NK-92 (cell line): ENCODE data around the gene MRPL39.

Source experiments
- DNase-seq: peaks from one replicate; lab custom pipeline; 2025; ENCODE audit not compliant: unreplicated experiment; lab: John Stamatoyannopoulos, UW

The MRPL39 gene

DNA sequence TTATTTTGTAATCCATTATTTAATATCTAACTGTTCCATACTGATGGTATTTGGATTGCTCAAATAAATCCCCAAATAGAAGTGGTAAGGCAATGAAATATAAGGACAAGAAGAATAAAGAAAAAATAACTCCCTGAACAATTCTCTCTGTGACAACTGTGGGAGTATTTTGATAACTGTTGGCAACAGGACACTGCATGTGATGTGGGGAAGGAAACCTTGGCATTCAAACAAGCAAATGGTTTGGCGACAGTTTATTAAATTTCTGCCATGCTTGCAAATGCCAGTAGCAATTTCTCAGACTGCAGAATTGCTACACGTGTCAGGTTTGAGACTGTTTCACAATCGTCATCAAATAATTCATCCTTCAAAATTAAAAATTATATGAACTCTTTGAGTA, 8.6 kb upstream of the MRPL39 start:
- no peak for DNase-seq

DNA sequence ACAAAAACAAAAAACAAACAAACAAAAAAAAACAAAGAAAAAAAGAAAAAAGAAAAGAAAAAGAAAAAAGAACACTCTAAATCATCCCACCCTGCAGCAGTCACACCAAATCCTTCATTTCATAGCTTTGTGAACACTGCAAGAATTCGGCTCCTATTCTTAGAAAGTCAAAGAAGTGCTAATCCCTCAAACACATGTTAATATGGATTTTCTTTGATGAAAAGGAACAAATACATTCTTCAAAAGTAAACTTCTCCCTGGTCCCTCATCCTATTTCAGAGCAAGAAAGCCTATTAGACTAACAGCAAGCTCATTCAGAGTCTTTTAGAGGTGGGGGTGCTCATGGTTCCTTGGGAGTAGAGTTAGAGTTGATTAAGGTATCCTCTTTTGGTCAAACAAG, 7.2 kb upstream of the MRPL39 start:
- no peak for DNase-seq

DNA sequence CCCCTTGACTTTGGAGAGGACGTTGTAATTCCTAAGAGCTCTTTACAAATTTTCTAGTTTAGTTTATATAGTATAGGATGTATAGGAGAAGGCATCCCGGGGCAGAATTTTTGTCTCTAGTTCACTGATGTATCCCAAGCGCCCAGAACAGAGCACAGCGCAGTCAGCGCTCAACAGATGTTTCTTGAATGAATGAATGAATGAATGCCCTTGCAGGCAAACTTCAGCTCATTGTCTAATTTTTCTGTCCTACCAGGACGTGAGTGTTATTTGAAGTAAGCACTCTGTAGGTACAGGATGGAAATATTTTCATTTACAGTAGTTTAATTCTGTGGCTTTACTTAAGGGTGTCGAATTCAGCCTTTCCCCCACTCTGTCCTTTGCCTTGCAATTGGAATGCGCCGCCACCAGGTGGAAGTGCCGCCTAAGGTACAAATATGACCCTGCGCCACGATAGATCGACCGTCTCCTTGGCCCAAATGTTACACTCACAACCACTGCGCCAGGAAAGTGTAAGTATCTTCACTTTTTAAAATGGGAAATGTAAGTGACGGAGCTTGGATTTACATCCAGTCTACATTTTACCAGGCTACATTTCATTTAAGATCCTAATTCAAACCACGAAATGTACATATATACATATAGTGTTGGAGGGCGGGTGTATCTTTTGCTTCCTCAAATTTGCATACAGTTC, 910 bp upstream of the MRPL39 start:
- no peak for DNase-seq

DNA sequence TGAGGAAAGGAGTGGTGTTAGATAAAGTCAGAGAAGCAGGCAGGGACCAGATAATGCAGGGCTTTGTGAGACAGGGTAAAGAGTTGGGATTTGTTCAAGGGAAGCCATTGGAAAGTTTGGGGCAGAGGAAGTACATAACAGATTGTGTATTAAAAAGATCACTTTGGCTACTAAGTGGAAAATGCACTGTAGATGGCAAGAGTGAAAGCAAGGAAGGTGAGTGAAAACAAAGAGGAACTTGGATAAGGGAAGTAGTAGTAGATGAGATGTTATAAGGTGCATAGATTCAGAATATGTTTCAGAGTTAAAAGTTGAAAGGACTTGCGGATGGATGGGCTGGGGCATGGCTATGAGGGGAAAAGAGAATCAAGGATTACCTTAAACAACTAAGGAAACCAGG, 17.4 kb downstream of the MRPL39 start:
- no peak for DNase-seq

DNA sequence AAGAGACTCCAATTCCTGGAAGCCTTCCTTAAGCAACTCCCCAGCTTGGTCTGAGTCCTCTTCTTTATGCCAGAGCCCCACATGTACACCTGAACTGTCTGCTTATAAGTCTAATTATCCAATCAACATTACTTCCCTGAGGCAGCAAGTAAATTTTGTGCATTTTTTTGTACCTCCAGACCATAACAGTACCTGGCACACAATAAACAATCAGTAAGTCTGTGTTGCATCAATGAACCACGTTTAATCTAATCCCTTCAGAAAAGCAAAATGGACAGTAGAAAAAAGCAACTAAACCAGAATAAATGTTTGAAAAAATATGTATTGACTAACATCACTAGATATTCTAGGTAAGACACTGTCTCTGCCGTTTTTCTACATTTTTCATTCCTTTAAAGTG, 20.5 kb downstream of the MRPL39 start:
- no peak for DNase-seq

DNA sequence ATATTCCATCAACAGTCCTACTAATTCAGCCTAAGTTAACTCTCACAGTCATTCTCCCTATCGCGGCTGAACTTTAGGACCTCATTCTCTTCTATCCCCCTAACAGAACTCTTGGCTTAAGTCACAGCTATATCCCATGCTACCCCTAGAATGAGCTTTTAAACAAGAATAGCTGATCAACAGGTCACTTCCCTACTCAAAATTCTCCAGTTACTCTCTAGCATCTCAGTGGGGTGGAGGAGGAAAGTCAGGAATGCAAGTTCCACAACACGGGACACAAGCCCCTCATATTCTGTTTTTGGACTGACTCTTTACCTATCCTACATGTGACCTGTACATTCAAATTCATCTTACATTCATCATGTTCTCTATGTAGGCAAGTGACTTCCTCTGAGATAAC, 21.0 kb downstream of the MRPL39 start:
- no peak for DNase-seq

DNA sequence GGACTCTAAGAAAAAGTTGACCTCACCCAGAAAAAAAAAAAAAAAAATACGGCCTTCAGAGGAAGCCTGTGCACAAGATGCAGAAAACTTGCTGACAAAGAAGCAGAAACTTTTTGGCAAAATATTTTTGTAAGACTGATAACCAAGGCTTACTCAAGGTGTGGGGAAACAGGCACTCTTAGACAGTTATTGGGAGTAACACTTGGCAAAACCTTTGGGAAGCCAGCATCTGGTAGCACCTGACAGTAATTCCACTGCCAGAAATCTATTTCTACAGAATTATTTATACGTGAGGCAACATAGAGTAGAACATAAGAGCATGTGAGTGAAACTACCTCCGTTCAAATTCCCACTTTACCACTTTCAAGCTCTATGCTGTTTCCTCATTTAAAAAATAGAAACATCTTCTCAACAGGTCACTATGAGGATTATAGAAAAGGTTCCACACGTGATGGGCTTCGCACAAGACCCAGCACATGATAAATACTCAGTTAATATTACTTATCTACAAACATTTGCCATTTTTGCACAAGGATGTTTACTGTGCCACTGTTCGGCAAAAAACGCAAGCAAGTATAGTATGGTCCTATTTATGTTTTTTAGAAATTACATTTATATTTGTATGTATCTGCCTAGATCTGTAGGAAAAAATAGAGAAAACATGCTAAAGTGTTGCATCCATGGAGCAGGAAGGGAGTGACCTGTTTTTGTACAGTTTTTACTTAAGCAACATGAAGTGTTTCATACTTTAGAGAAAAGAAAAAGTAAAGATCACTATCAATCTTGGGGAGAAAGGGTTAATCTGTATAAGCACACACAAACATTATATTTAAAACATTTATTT, 22.2 kb downstream of the MRPL39 start:
- DNase-seq = no peak

DNA sequence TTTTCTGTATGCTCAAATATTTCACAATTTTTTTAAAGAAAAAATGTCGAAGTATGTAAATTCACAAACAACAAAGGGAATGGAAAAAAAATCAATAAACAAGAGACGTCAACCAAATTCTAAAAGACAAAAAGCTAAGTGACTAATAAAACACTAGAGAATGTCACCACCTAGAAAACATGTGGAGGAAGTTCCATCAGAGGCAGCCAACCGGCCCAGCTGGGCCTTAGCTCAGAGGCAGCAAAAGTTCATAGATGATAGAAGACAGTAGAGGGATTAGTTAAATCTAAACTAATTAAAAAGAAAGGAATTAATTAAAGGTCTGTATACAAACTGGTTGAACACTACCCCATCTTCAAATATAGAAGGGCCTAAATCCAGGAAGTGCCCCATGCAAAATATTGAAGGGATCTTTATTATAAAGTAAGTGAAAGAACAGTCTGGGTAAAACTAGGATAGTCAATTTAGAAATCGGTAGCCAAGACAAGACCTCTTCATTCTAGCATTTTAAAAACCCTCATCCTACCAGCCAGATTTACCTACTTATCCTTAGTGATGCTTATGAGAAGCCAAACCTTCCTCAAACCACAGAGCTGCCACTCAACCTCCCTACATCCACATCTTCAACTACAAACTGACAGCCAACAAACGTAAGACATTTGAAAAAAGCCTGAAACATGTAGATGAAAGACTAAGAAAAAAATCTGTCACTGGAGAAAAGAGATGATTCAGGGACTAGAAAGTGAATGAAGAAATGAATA, 23.7 kb downstream of the MRPL39 start:
- no peak for DNase-seq

DNA sequence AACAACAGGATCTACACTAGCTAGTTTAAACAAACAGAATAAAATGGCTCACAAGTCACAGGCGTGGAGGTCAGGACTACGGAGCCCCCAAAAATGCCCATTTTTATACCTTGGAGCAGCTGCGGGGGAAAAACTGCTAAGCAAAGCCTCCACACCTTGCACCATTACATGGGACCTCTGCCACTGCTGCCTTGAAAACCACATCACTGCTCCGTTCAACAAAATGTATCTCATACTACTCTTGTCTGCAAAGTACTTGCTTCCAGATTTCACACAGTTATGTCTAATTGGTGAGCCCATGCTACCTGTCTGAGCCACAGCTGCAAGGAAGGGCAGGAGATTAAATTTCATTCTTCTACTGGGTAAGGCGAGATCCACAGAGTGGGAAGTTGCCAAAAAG, 24.4 kb downstream of the MRPL39 start:
- no peak for DNase-seq

DNA sequence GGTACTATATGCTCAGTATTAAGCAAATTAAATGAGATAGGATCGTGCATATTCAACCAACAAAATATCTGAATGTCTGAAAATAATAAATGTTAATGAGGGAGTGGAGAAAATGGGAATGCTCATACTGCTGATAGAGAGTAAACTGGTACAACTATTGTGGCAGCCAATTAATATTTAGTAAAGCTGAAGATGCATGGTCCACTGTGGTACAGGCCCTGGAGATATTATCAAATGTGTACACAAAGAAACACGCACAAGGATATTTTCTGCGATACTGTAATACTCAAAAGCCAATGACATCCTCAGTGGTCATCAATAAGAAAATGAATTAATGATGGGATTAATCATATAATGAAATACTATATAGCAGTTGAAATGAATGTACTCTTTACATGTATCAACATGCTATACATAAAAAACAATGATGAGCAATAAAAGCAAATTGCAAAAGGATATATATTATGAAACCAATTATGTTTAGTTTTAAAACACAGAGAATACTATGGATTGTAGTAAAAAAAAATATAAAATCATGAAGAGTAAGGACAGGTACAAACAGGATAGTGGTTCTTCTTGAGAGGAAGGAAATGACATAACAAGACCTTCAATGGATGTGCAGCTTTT, 25.0 kb downstream of the MRPL39 start:
- DNase-seq = no peak

DNA sequence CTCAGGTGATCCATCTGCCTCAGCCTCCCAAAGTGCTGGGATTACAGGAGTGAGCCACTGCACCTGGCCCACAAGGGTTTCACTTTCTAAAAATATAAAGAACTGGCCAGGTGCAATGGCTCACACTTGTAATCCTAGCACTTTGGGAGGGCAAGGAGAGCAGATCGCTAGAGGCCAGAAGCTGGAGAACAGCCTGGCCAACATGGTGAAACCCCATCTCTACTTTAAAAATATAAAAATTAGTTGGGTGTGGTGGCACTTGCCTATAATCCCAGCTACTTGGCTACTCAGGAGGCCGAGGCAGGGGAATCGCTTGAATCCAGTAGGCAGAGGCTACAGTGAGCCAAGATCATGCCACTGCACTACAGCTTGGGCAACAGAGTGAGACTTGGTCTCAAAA, 25.7 kb downstream of the MRPL39 start:
- DNase-seq = no peak

DNA sequence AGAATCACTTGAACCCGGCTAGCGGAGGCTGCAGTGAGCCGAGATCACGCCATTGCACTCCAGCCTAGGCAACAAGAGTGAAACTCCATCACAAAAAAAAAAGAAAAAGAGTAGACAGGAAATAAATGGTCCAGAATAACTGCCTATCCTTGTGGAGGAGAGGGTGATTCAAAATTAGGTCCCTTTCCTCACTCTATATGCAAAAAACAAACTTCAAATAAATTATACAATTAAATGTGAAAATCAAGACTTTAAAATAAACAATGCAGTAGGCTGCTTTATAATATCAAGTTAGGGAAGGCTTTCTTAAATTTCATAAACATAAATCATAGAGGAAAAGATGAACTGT, 26.4 kb downstream of the MRPL39 start:
- no peak for DNase-seq

DNA sequence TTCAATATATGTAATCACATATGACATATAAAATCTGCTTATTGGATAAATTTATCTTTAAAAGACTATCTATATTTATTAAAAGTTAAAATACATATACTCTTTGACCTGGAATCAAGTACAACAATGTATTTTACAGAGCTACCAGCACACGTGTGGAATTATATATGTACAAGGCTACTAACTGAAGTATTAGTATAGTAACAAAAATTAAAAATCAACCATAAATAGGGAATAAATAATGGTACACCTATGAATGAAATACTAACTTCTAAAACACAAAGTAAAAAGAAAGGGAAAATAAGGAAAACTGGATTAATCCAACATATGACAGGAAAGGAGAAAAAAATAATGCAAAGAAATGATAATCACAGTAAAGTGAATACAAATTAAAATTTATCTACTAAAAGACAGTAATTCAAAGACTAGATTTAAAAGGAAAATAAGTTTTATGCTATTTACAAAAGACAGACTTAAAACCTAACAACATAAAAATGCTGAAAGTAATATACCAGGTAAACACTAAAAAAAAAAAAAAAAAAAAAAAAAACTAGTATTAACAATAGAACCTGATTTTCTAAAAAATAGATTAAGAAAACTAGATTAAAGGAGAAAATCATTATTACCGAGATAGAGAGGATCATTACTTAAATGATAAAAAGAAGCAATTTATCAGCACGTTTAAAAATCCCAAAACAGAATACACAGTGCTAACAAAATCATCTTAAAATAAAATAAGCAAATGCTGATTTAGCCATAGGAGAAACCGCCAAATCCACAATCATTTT, 27.9 kb downstream of the MRPL39 start:
- DNase-seq = no peak

DNA sequence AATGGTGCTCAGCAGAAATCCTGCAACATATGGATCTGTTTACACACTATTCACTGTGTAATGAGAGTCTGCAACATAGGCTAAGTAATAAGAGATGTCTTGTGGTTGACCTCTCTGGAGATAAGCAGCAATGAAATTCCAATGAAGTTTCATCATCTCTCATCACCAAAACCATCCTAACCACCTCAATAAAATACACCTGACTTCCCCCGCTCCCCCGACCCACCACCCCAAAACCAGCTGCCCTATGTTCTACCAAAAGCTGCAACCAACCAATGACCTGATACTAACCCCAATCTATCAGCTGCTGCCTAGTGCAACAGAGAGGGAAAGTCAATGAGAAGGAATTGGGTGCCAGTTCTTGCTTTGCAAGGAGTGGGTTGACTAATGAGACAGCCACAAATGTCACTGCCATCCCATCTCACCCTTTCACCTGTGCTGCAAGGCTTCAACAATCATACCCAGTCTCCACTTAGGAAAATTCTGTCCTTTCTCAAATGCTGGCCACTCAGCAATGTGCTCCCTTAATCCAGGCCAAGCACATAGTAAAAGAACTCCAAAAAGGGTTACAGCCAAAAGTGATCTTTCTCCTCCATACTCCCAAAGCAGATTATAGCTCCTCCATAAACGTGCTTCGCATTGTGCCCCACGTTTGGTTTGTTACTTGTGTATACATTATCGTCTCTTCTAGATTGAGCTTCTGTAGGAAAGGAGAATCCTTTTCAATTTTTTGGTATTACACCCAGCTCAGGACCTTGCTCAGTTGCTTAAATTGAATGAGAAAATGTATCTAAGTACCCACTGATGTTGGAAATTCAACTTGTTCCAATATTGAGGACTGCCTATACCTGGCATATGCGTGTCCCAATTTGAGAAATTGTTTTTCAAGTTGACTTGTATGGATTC, 29.0 kb downstream of the MRPL39 start:
- no peak for DNase-seq

DNA sequence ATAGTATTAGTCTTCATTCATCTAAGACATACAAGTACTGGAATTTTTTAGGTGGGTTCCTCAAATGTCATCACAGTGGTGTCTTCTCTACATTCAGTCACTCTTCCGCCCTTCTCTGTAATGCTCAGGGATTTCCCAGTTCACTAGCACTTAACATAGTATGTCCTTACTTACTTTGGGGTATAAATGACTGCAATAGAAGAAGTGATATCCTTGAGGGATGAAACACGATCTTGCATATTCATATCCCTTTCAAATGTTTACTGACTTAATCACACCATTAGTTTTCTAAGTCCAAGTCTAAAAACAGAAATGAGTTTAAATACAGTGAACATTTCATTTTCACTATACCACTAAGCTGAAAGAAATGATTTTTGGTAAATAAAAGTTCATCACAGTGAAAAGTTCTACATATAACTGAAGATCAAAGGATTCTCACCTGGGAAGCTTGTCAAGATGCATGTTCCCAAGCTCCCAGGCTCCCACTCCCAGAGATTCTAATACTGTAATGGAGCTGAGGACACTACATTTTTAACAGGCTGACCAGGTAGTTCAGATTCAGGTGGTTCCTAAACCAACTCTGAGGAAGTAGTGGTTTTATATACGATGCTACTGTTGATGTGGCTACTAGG, 29.7 kb downstream of the MRPL39 start:
- DNase-seq = no peak

DNA sequence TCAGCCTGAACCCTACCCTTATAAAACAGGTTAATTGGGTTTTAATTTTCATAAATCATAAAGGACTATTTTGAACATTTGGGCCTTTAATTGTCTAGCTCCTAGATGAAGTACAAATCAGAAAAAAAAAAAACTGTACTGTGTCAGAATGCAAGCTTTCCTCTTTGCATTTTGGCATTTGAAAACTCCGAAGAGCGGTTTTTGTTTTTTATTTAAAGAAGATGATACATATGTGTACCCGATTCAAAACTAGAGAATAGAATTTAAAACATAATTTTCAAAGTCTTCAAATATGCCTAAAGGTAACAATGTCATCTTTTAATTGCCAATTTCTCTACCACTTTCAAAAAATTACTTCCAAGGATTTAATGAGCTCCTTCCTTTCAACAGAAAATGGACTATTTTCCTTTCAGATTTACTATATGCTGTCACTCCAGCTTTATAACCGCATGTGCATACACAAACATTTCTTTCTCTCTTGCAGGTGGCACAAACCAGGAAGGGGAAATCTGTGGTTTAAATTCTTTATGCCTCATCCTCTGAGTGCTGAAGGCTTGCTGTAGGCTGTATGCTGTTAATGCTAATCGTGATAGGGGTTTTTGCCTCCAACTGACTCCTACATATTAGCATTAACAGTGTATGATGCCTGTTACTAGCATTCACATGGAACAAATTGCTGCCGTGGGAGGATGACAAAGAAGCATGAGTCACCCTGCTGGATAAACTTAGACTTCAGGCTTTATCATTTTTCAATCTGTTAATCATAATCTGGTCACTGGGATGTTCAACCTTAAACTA, 33.7 kb downstream of the MRPL39 start:
- DNase-seq = no peak

DNA sequence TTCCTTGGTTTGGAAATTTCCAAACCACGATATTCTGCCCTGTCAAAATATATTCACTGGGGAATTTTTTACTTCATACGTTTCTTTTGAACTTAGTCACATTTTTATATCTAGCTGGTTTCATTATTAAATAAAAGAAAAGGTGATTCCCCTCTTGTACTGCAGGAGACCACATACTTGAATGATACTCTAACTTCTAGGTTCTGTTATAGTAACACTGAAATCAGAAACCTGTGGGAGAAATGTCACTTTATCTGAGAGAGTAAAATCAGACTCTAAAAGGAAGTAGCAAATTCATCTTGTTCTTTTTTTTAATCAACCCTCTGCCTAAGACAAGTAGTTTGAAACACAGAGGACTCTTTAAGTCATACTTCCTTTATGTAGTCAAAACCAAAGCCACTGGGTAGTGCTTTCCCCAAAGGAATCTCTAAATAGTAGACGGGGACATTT, 34.4 kb downstream of the MRPL39 start:
- no peak for DNase-seq

DNA sequence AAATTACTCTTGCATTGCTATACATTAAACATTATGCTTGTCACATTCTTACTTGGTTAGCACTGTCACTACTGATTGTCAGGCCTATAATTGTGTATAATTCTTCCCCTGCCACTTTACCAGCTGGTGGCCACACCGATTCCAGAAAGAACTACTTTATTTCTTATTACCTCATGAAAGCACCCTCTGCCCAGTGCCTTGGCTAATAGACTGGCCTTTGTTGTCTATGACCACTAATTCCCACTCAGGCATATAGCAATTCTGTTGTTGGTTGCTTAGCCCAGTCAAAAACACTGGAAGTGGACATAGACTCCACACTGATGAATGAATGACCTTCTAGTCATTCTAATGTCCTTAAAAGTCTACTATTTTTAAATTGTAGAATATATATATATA, 35.6 kb downstream of the MRPL39 start:
- no peak for DNase-seq
